Stimulated activated CD4-positive, alpha-beta T cell treated with anti-CD3 and anti-CD28 coated beads, Interleukin-1b, Interleukin-23, amount 100 ng/mL, for 24 hours (primary cell): ENCODE data around the gene SYNPO.

Experiments
- DNase-seq, 4 experiments: peaks; one replicate each; pipeline ENCODE4 v3.0.0-alpha.2; 2020; ENCODE audit warnings: low read depth in 4 of 4, low spot score in 1 of 4

The SYNPO gene

GRCh38 chr5:150624334-150625163 is 15.9 kb upstream of the SYNPO start:
- peak in 2 of 4 experiments; percentile 9 for DNase-seq

GRCh38 chr5:150625164-150625535 is 15.3 kb upstream of the SYNPO start:
- no peak for DNase-seq

GRCh38 chr5:150625831-150626746 is 14.4 kb upstream of the SYNPO start:
- DNase-seq: no peak

DNA sequence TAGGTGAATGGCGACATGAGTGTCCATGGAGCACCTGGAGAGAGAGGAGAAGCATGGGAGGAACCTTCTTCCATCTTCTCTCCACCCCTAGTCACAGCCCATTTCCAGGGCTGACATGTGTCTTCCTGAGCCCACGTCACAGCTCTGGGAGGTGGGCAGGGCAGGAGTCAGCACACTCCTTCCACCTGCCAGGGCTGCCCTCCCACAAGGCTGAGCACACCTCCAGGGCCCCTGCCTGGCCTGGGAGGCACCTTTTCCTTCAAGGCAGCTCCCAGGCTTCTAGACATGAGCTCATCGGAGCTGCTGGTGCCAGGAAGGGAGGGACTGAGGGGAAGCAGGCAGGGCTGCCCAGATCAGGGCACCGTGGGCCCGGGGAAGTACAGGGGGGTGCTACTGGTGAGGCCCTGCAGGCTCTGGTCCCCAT is 13.6 kb upstream of the SYNPO start:
- no peak for DNase-seq

GRCh38 chr5:150627731-150628545 is 12.5 kb upstream of the SYNPO start:
- no peak for DNase-seq

DNA sequence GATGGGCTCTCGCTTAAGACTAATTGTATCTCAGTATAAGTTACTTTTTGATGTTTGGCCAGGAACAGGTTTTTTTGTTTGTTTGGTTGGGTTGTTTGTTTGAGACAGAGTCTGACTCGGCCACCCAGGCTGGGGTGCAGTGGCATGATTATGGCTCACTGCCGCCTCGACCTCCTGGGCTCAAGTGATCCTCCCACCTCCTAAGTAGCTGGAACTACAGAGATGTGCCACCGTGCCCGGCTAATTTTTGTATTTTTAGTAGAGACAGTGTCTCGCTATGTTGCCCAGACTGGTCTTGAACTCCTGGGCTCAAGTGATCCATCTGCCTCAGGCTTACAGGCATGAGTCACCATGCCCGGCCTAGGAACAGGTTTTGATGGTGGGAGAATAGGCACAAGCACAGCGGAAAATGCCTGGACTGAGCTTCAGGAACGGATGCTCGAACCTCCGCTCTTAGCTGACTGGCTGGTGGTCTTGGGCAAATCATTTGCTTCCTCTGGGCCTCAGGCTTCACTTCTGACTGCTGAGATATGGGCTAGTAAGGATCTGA is 11.4 kb upstream of the SYNPO start:
- no peak for DNase-seq

DNA sequence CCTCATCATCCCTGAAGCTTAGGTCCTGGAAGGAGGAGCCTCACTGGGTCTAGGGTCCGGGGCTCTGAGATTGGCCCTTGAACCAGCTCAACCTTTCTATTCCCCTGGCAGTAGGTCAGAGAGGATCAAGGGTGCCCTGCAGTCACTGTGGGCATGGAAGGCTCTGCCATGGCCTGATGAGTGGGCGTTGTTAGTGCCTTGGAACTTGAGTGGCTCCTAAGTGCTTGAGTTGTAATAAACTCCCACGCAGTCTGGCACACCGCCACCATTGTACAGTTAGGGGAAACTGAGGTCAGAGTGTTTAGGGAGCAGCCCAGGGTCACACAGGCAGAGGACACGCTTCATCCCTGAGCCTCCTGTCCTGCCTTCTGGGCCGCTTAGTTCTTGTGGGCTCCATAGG is 10.4 kb upstream of the SYNPO start:
- no peak for DNase-seq

- DNase-seq: no peak
Observed at GRCh38 chr5:150630461-150631325, 9.8 kb upstream of the SYNPO start.

DNA sequence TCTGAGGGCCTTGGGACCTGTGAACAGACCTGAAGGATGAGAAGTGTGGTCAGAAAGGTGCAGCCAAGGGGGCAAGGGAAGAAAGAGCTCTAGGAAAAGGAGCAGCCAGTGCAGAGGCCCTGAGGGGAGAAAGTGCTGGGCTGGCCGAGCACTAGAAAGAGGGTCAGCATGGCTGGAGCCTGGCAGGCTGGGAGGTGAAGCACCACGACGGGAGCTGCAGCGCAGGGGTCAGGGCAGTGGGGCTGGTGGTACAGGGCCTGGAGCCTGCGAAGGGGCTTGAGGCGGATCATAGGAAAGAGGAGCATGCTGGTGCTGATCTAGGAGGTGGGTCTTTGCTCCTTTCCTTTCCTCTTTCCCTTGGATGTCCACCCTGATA is 9.1 kb upstream of the SYNPO start:
- DNase-seq: no peak

DNA sequence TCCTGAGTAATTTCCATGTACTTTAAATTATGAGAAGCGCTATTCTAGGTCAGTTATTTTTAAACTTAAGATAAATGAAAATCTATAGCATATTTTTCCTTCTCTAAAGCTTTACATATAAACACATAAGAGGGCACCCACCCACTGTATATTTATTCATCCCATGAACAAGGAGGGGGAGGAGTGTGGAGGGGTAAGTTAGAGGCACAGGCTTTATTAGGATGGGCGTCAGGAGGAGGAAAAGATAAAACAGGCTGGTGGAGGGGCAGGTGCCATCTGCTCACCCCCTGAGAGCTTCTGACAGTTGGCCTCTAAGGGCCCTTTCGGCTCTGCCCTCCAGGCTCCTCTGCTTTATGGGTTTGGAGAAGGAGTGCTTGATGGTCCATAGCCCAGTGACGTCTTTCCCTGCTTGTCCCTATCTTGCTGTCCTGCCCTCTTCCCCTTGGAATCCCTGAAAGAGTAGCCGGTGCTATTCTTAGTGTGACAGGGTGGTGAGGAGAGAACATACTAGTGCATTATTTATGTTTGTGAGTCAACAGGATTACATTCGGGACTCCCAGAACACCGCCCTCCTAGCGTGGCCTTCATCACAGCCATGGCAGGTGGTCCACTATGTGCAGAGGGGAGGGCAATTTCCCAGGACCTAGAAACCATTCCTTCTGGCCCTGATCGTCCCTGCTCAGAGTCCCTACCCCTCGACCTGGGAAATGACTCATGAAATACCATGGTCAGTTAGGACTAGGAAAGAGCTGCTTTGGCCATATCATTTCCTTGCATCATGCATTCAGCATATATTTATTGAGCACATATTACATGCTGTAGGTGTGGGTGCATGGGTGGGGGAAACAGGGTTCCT is 7.9 kb upstream of the SYNPO start:
- no peak for DNase-seq

DNA sequence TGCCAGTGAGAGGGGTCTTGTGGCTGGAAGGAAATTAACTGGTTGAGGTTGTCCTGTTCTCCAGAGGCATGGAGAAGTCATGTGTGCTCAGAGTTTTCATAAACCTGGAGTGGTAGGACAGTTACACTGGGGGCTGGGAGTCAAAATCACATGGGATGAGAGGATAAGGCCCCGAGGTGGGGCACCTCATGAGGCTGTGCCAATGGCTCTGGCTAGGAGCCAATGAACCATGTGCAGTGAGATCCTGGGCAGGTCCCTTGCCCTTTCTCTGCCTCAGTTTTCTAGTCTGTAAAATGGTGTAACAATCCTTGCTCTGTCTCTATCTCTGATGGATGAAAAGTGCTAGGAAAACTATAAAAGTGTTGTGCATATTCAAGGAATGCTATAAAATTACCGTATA is 7.0 kb upstream of the SYNPO start:
- no peak for DNase-seq

DNA sequence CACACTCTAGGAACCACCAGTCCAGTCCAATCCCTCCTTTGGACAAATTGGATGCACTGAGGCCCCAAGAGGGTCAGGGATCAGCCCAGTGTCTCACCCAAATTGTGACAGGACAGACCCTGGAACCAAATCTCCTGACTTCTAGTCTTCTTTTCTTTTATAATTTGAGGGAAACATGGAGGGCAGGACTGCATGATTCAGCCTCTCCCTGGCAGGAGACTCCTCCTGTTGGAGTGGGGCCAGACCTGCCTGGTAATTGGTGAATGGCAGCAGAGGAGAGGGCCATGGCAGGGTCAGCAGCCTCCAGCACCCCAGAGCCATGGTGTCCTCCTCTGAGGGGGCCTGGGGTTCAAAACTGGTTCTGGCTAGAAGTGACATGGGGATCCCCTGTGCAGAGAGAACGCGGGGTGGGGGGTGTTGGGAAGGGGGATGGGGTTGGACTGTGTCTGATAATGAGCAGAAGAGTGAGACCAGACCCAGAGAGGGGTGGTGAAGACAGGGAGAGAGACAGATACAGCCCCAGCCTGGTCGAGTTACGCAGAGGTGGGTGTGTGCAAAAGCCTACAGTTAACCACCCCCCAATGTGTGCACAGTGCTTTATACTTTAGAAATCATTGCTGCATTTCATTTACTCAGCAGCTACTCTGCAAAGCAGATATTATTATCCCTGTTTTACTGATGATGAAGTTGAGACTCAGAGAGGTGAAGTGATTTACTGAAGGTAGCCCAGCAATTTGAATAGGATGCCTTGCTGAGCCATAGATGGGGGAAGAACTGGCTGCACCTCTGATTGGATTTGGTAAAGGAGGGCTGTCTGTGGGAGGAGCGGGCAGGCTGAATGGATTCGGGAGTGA is 3.8 kb upstream of the SYNPO start:
- no peak for DNase-seq

GRCh38 chr5:150637245-150638052 is 3.0 kb upstream of the SYNPO start:
- DNase-seq: no peak

- DNase-seq: no peak
Observed at GRCh38 chr5:150638053-150638444, 2.4 kb upstream of the SYNPO start.

GRCh38 chr5:150638488-150639376 is 1.7 kb upstream of the SYNPO start:
- no peak for DNase-seq

DNA sequence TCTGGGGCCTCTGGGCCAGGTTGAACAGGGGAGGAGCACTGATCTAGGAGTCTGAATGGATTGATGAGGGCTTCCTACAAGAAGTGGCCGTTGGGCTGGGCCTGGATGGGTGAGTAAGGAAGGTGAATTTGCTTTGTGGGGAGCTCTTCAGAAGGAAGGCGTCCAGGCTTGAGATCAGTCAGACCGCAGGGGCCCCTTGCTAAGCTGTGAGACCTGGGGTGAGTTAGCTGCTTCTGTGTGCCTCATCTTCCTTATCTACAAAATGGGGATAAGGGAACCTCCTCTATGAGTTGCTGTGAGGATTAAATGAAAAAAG is 1.1 kb upstream of the SYNPO start:
- DNase-seq: no peak

GRCh38 chr5:150639751-150640150 is 709 bp upstream of the SYNPO start:
- no peak for DNase-seq
